ENCODE measurements around the gene SRP14.
"Not testable (repeated sequence)": the region's sequence is repeated elsewhere in the genome, so short reads cannot be mapped to it uniquely, and the experiment has no call there.

The SRP14 gene

GRCh38 chr15:40079456-40079855 is 40.5 kb upstream of the SRP14 start:
- no peak for TF ChIP-seq CTCF (IDR thresholded peaks at IDR 0.05; ENCODE audit: poor library complexity, severe bottlenecking)
- Histone ChIP-seq H3K27ac (ENCODE audit: poor library complexity, severe bottlenecking) (no peak overlapping the region), H3K27me3 (ENCODE audit: insufficient read depth, poor library complexity, severe bottlenecking) (no peaks in the 10 kb centered on the region), H3K9me3 (ENCODE audit: severe bottlenecking) (no peaks in the 10 kb centered on the region), H3K4me1 (ENCODE audit: insufficient read depth, poor library complexity, severe bottlenecking) (peaks cover 26% of the 10 kb centered on the region), H3K4me3 (ENCODE audit: severe bottlenecking) (no peak overlapping the region), H3K36me3 (ENCODE audit: low read depth) (no peaks in the 10 kb centered on the region)
- ATAC-seq (ENCODE audit: low read depth) (no peak), DNase-seq (ENCODE audit: low spot score) (no peak)

- no peak for ATAC-seq (ENCODE audit: low read depth)
- no peak overlapping the region for H3K4me3 ChIP-seq (ENCODE audit: severe bottlenecking)
- no peak for TF ChIP-seq CTCF (IDR thresholded peaks at IDR 0.05; ENCODE audit: poor library complexity, severe bottlenecking)
- no peak overlapping the region for H3K27ac ChIP-seq (ENCODE audit: poor library complexity, severe bottlenecking)
- peaks cover 7% of the 10 kb centered on the region for H3K4me1 ChIP-seq (ENCODE audit: insufficient read depth, poor library complexity, severe bottlenecking)
- H3K36me3 ChIP-seq (ENCODE audit: low read depth), result no peaks in the 10 kb centered on the region
- H3K27me3 ChIP-seq (ENCODE audit: insufficient read depth, poor library complexity, severe bottlenecking), result no peaks in the 10 kb centered on the region
- DNase-seq (ENCODE audit: low spot score), result no peak
- H3K9me3 ChIP-seq (ENCODE audit: severe bottlenecking), result no peaks in the 10 kb centered on the region
These were observed 36.5 kb upstream of the SRP14 start for GRCh38 chr15:40075298-40076044.

GRCh38 chr15:40074656-40075055 is 35.7 kb upstream of the SRP14 start:
- H3K9me3 ChIP-seq (ENCODE audit: severe bottlenecking); ATAC-seq (ENCODE audit: low read depth); H3K27ac ChIP-seq (ENCODE audit: poor library complexity, severe bottlenecking); DNase-seq (ENCODE audit: low spot score); H3K36me3 ChIP-seq (ENCODE audit: low read depth); H3K4me3 ChIP-seq (ENCODE audit: severe bottlenecking); H3K4me1 ChIP-seq (ENCODE audit: insufficient read depth, poor library complexity, severe bottlenecking); H3K27me3 ChIP-seq (ENCODE audit: insufficient read depth, poor library complexity, severe bottlenecking): not testable (repeated sequence)

- not testable (repeated sequence) for ATAC-seq (ENCODE audit: low read depth); H3K9me3 ChIP-seq (ENCODE audit: severe bottlenecking); H3K27ac ChIP-seq (ENCODE audit: poor library complexity, severe bottlenecking); DNase-seq (ENCODE audit: low spot score); H3K36me3 ChIP-seq (ENCODE audit: low read depth); H3K4me3 ChIP-seq (ENCODE audit: severe bottlenecking); H3K27me3 ChIP-seq (ENCODE audit: insufficient read depth, poor library complexity, severe bottlenecking)
- H3K4me1 ChIP-seq (ENCODE audit: insufficient read depth, poor library complexity, severe bottlenecking), result peaks cover 12% of the 10 kb centered on the region
These were observed 34.9 kb upstream of the SRP14 start for GRCh38 chr15:40073716-40074490.

GRCh38 chr15:40072216-40072990 is 33.4 kb upstream of the SRP14 start:
- Histone ChIP-seq H3K4me3 (ENCODE audit: severe bottlenecking) (no peak overlapping the region), H3K36me3 (ENCODE audit: low read depth) (no peaks in the 10 kb centered on the region), H3K27me3 (ENCODE audit: insufficient read depth, poor library complexity, severe bottlenecking) (no peaks in the 10 kb centered on the region), H3K9me3 (ENCODE audit: severe bottlenecking) (no peaks in the 10 kb centered on the region), H3K27ac (ENCODE audit: poor library complexity, severe bottlenecking) (no peak overlapping the region), H3K4me1 (ENCODE audit: insufficient read depth, poor library complexity, severe bottlenecking) (peaks cover 16% of the 10 kb centered on the region)
- TF ChIP-seq CTCF (IDR thresholded peaks at IDR 0.05; ENCODE audit: poor library complexity, severe bottlenecking), result no peak
- no peak for DNase-seq (ENCODE audit: low spot score)
- ATAC-seq (ENCODE audit: low read depth), result no peak
